KOPT-K1 (cell line): Measurements from ENCODE around the gene AXDND1.
"Not testable (repeated sequence)": the region's sequence is repeated elsewhere in the genome, so short reads cannot be mapped to it uniquely, and the experiment has no call there.

ENCODE experiments used
- H3K27ac ChIP-seq: fragments of 200-600 bp; sonication (generic); 2 replicates; pipeline ENCODE4 v1.5.1; 2016; ENCODE audit warnings: antibody characterized with exemption, mild to moderate bottlenecking, low read depth, low read length; ENCODE audit not compliant: poor library complexity, severe bottlenecking
- H3K36me3 ChIP-seq: fragments of 200-600 bp; sonication (generic); 2 replicates; pipeline ENCODE4 v1.5.1; 2017; ENCODE audit warnings: antibody characterized with exemption, mild to moderate bottlenecking, low read length, moderate library complexity; ENCODE audit not compliant: insufficient read depth
- H3K9me3 ChIP-seq: fragments of 200-600 bp; sonication (generic); 2 replicates; pipeline ENCODE4 v1.5.1; 2017; ENCODE audit warnings: antibody characterized with exemption, low read length, mild to moderate bottlenecking; ENCODE audit not compliant: insufficient read depth, poor library complexity, severe bottlenecking

AXDND1 gene

GRCh38 chr1:179417760-179418159 is 52.0 kb downstream of the AXDND1 start:
- not testable (repeated sequence) for H3K9me3 ChIP-seq, H3K27ac ChIP-seq, H3K36me3 ChIP-seq

GRCh38 chr1:179418706-179419105 is 52.9 kb downstream of the AXDND1 start:
- not testable (repeated sequence) for H3K27ac ChIP-seq, H3K36me3 ChIP-seq, H3K9me3 ChIP-seq

DNA sequence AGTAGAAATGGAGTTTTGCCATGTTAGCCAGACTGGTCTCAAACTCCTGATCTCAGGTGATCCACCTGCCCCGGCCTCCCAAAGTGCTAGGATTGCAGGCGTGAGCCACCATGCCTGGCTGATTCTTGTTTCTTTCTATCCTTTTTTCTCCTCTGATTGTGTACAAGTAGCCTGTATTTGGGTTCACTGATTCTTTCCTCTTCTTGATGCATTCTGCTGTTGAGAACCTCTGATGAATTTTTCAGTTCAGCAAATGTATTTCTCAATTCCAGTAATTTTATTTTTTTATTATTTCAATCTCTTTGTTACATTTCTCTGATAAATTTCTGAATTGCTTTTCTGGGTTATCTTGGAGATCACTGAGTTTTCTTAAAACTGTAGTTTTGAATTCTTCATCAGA is 58.8 kb downstream of the AXDND1 start:
- Histone ChIP-seq H3K36me3 (no peaks in the 10 kb centered on the region), H3K27ac (no peak overlapping the region)

GRCh38 chr1:179425186-179425585 is 59.4 kb downstream of the AXDND1 start:
- Histone ChIP-seq H3K9me3 (peaks cover 14% of the 10 kb centered on the region), H3K27ac (no peak overlapping the region), H3K36me3 (no peaks in the 10 kb centered on the region)

More for the DNA sequence above, 58.8 kb downstream of the AXDND1 start:
- H3K9me3 ChIP-seq = peaks cover 14% of the 10 kb centered on the region

DNA sequence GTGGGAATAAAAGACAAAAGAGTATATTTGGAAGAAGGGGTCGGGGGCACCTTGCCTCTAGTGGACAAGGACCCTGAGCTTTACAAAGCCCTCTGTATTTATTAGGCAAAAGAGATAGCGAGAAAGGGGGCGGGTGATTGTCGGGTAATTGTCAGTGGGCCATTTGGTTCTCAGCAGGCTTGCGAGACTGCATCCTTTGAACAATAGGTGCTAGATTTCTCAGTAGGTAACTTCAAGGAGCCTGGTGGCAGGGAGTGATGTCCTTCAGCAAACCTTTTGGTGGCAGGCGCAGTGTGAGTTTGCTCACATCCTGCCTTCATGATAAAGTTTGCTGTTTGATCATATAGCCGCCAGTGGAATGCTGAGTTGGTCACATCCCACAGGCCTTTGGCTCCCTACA is 71.4 kb downstream of the AXDND1 start:
- H3K27ac ChIP-seq = no peak overlapping the region
- H3K36me3 ChIP-seq = no peaks in the 10 kb centered on the region

GRCh38 chr1:179439646-179440045 is 73.9 kb downstream of the AXDND1 start:
- not testable (repeated sequence) for H3K36me3 ChIP-seq, H3K27ac ChIP-seq, H3K9me3 ChIP-seq

More for the DNA sequence above, 71.4 kb downstream of the AXDND1 start:
- H3K9me3 ChIP-seq = no peaks in the 10 kb centered on the region

DNA sequence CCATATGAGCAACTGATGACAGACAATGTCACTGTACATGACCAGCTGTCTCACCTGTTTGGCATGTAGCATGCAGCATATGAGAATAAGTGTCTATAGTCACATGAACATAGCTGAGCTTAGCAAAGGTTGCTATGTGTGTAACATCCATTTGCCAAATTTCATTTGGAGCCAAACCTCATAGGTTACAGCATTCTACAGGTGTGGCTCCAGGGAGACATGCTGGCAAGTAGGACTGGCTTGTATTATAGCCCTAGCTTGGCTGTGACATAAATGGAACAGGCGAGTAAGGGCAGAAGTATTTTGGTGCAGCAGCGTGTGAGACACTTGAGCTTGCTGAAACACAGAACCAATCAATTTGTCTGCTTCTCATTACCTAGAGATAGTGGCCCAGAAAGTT is 74.5 kb downstream of the AXDND1 start:
- H3K9me3 ChIP-seq, H3K36me3 ChIP-seq, H3K27ac ChIP-seq: not testable (repeated sequence)

GRCh38 chr1:179440971-179441370 is 75.2 kb downstream of the AXDND1 start:
- Histone ChIP-seq H3K36me3 (no peaks in the 10 kb centered on the region), H3K27ac (no peak overlapping the region), H3K9me3 (no peaks in the 10 kb centered on the region)

DNA sequence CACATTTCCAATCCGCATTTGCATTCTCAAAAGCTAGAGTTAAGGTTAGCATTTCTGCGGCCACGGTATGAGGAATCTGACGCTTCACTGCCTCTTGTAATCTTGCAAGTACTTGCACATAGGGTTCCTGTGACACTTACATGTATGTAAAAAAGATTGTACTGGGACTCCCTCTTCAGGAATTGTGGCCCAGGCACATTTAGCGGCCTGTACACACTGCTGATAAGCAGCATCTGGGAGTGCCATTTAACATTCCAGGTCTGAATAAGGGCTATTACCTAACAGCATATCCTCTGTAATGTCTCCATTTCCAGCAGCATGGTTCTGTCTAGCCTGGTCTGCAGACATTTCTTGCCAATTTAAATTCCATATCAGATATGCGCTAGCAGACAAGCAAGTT is 75.7 kb downstream of the AXDND1 start:
- Histone ChIP-seq H3K27ac (no peak overlapping the region), H3K36me3 (no peaks in the 10 kb centered on the region), H3K9me3 (no peaks in the 10 kb centered on the region)

DNA sequence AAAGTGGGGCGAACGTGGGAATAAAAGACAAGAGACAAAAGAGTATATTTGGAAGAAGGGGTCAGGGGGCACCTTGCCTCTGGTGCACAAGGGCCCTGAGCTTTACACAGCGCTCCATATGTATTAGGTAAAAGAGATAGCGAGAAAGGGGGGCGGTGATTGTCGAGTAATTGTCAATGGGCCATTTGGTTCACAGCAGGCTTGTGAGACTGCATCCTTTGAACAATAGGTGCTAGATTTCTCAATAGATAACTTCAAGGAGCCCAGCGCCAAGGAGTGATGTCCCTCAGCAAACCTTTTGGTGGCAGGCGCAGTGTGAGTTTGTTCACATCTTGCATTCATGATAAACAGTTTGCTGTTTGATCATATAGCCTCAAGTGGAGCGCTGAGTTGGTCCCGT is 77.1 kb downstream of the AXDND1 start:
- not testable (repeated sequence) for H3K9me3 ChIP-seq, H3K27ac ChIP-seq, H3K36me3 ChIP-seq

- Histone ChIP-seq H3K27ac (no peak overlapping the region), H3K36me3 (no peaks in the 10 kb centered on the region), H3K9me3 (no peaks in the 10 kb centered on the region)
Observed at GRCh38 chr1:179445593-179445992, 79.8 kb downstream of the AXDND1 start.

DNA sequence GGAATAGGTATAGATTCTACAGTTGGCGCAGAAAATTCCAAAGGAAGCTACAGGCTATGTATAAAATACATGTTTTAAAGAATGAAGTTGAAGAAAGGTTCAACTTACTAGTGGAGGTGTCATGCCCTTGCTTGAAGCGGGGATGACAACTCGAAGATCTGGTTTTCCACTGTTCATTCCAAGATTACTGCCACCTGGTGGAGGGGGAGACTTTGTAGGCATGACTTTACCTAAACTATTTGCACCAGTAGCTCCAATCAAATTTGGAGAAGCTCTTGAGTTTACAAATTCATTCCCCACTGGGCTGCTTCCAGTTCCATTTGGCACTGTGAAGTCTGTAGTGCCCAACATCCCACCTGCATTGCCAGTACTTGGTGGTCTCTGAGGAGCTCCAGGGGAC is 81.7 kb downstream of the AXDND1 start:
- H3K9me3 ChIP-seq = no peaks in the 10 kb centered on the region
- H3K27ac ChIP-seq = no peak overlapping the region
- H3K36me3 ChIP-seq = no peaks in the 10 kb centered on the region

DNA sequence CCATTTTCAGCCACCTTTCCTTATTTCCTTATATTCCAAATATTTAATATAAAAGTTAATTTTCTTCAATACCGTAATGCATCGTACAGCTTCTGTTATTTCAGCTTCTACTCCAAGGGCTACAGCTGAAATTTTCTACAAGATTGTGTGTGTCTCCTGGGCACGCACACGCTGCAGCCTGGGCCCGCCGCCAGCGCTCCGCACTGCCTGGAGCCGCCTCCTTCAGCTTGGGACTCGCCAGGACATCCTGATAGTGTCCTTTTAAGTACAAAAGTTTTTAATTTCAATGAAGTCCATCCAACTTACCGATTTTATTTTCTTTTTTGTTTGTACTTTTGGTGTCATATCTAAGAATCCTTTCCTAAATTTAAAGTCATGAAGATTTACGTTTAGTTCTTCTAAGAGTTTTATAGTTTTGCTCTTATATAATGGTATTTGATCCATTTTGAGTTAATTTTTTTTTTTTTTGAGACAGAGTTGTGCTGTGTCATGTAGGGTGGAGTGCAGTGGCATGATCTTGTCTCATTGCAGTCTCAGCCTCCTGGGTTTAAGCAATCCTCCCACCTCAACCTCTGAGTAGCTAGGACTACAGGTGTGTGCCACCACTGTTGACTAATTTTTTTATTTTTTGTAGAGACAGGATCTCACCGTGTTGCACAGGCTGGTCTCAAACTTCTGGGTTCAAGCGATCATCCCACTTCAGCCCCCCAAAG is 82.8 kb downstream of the AXDND1 start:
- no peak overlapping the region for H3K27ac ChIP-seq
- H3K9me3 ChIP-seq = no peaks in the 10 kb centered on the region
- no peaks in the 10 kb centered on the region for H3K36me3 ChIP-seq

DNA sequence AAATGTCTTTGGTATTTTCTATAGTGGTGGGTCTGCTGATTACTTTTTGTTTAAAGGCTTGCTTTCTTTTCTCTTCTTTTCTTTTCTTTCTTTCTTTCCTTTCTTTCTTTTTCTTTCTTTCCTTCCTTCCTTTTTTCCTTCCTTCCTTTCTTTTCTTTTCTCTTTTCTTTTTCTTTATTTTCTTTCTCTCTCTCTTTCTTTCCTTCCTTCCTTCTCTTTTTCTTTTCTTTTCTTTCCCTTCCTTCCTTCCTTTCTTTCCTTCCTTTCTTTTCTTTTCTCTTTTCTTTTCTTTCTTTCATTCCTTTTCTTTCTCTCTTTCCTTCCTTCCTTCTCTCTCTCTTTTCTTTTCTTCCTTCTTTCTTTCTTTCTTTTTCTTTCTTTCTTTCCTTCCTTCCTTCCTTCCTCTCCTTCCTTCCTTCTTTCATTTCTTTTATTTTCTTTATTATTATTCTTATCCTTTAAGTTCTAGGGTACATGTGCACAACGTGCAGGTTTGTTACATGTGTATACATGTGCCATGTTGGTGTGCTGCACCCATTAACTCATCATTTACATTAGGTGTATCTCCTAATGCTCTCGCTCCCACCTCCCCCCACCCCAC is 93.9 kb downstream of the AXDND1 start:
- H3K36me3 ChIP-seq, H3K27ac ChIP-seq, H3K9me3 ChIP-seq: not testable (repeated sequence)

- not testable (repeated sequence) for H3K36me3 ChIP-seq, H3K27ac ChIP-seq, H3K9me3 ChIP-seq
Observed at GRCh38 chr1:179465661-179466060, 99.9 kb downstream of the AXDND1 start.

DNA sequence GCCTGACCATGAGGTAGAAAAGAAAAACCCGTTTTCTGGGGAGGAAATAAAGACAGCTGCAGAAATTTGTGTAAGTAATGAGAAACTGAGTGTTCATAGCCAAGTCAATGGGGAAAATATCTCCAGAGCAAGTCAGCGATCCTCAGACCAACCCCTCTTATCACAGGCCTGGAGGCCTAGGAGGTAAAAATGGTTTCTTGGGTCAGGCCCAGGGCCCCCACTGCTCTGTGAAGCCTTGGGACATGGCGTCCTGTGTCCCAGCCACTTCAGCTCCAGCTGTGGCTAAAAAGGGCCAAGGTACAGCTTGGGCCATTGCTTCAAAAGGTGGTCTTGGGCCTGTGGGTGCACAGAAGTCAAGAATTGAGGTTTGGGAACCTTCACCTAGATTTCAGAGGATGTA is 108.9 kb downstream of the AXDND1 start:
- Histone ChIP-seq H3K9me3 (peaks cover 26% of the 10 kb centered on the region), H3K27ac (no peak overlapping the region), H3K36me3 (no peaks in the 10 kb centered on the region)
